Measurements from ENCODE around the gene FCAMR. TPM values are rescaled to one million over a fixed set of nuclear protein-coding genes. Genes with fewer than 3 reads are reported as not detected.
A peak's percentile ranks its signal among the peaks of the same experiment; 100 is the strongest.

The FCAMR gene
- polyA plus RNA-seq, 2 donors: 0.02 to 0.06 TPM

DNA sequence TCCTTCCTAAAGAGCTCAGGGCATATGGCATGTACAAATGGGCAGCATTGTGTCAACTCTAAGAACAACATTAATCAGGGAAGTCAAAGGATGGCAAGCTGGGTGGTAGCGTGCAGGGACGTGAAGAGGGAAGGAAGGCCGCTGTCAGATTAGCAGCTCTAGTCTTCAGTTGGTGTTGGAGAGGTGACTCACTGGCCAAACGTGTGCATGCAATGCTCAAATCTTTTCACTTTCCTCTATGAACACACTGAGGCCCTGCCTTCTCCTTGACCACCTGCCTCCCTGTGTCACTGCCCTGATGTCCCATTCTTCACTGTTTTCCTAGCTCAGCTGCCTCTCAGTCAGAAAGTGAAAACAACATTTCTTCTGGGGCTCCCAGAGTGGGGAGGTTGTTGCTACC, 18.1 kb downstream of the FCAMR start:
- H3K4me1 ChIP-seq (ENCODE audit: control insufficient read depth in 2 of 2, insufficient read depth in 2 of 2, low read length in 1 of 2): peaks cover 0 to 12% of the 10 kb centered on the region in 2 donors
- H3K27ac ChIP-seq (ENCODE audit: low read depth in 2 of 2, low read length in 1 of 2): peak overlapping the region; percentile 84 to 94
- no peak overlapping the region for H3K4me3 ChIP-seq (ENCODE audit: low read depth in 1 of 2, low read length in 2 of 2)
- no peaks in the 10 kb centered on the region for H3K9me3 ChIP-seq (ENCODE audit: control insufficient read depth in 2 of 2, insufficient read depth in 1 of 2, low read depth in 1 of 2, low read length in 1 of 2)
- H3K27me3 ChIP-seq (ENCODE audit: control insufficient read depth in 1 of 2, insufficient read depth in 2 of 2, low read length in 2 of 2): no peaks in the 10 kb centered on the region
- WGBS, 2 donors: 42 to 52% methylated on average over 4 of the region's 4 CpGs
- H3K36me3 ChIP-seq (ENCODE audit: control insufficient read depth in 2 of 2, insufficient read depth in 2 of 2, low read length in 1 of 2): no peaks in the 10 kb centered on the region

DNA sequence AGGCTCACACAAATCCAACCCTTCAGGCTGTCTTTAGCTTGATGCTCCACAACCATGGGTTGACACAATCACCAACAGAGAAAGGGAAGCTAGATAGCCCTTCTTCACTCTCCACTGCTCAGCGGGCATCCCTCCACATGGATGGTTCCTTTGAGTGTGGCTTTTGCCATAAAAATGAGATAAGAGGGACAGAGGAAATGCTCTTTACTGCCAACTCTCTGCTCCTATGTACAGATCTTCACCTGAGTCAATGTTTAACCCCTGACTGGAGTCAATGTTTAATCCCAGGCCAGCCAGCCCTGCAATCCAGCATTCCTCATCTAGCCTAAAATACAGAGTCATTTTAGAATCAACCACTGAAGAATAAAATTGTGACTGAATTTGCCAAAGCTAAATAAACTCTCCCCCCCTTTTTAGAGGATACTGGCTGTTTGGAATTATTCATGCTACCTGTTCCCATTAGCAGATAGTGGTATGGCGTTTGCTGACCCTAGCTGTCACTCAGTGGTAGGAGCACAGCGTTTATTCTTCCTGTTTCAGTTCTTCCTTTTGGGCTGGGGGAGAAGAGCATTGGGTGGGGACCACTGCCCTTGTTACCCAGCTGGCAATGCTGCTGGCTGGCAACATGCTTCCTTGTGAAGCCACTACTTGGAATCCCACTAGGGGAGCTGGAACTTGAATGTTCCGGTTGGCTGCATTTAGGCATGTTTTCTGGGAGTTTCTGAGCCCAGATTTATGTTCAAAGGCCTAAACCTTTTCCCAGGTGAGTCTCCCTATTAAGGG, 18.8 kb downstream of the FCAMR start:
- WGBS, 2 donors: 73 to 75% methylated on average over 4 of the region's 4 CpGs
- no peaks in the 10 kb centered on the region for H3K36me3 ChIP-seq (ENCODE audit: control insufficient read depth in 2 of 2, insufficient read depth in 2 of 2, low read length in 1 of 2)
- H3K4me3 ChIP-seq (ENCODE audit: low read depth in 1 of 2, low read length in 2 of 2): no peak overlapping the region
- H3K27ac ChIP-seq (ENCODE audit: low read depth in 2 of 2, low read length in 1 of 2): peak overlapping the region; percentile 53 to 94
- H3K27me3 ChIP-seq (ENCODE audit: control insufficient read depth in 1 of 2, insufficient read depth in 2 of 2, low read length in 2 of 2): no peaks in the 10 kb centered on the region
- H3K9me3 ChIP-seq (ENCODE audit: control insufficient read depth in 2 of 2, insufficient read depth in 1 of 2, low read depth in 1 of 2, low read length in 1 of 2): no peaks in the 10 kb centered on the region
- peaks cover 0 to 12% of the 10 kb centered on the region in 2 donors for H3K4me1 ChIP-seq (ENCODE audit: control insufficient read depth in 2 of 2, insufficient read depth in 2 of 2, low read length in 1 of 2)

DNA sequence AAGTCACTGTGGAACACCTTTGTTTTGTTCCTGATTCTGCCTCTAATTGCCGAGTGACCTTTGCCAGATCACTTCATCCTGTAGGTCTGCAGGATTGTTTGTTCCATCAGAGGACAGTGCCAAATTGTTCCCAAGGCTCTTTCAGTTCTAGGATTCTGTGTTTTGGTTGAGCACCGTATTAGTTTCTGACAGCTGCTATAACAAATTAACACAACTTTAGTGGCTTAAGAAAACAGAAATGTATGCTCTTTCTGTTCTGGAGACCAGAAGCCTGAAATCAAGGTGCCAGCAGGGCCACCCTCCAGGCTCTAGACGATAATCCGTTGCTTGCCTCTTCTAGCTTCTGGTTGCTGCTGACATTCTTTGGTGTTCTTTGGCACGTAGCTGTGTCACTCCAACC, 20.6 kb downstream of the FCAMR start:
- peaks cover 0 to 12% of the 10 kb centered on the region in 2 donors for H3K4me1 ChIP-seq (ENCODE audit: control insufficient read depth in 2 of 2, insufficient read depth in 2 of 2, low read length in 1 of 2)
- H3K27me3 ChIP-seq (ENCODE audit: control insufficient read depth in 1 of 2, insufficient read depth in 2 of 2, low read length in 2 of 2): no peaks in the 10 kb centered on the region
- 90 to 94% methylated on average over 5 of the region's 5 CpGs for WGBS, 2 donors

DNA sequence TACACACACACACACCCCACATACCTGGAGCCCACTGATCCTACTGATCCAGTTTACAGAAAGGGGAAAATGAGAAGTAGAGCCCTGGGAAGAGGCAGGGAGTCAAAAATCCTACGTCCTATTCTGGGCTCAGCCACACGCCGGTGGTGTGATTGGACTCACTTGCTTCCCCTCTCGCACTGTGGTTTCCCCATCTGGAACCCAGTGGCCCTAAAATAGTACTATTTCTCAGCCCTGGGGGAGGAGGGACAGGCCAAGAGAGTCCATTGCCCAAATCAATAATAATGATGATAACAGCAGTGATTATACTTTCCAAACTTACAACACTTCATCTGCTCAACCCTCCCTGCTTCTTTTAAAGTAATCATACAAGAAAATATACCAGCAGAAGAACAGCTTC, 21.1 kb downstream of the FCAMR start:
- 88 to 89% methylated on average over 4 of the region's 4 CpGs for WGBS, 2 donors
- H3K4me3 ChIP-seq (ENCODE audit: low read depth in 1 of 2, low read length in 2 of 2): no peak overlapping the region
- peaks cover 0 to 12% of the 10 kb centered on the region in 2 donors for H3K4me1 ChIP-seq (ENCODE audit: control insufficient read depth in 2 of 2, insufficient read depth in 2 of 2, low read length in 1 of 2)
- H3K9me3 ChIP-seq (ENCODE audit: control insufficient read depth in 2 of 2, insufficient read depth in 1 of 2, low read depth in 1 of 2, low read length in 1 of 2): no peaks in the 10 kb centered on the region
- no peak overlapping the region for H3K27ac ChIP-seq (ENCODE audit: low read depth in 2 of 2, low read length in 1 of 2)
- no peaks in the 10 kb centered on the region for H3K36me3 ChIP-seq (ENCODE audit: control insufficient read depth in 2 of 2, insufficient read depth in 2 of 2, low read length in 1 of 2)
- H3K27me3 ChIP-seq (ENCODE audit: control insufficient read depth in 1 of 2, insufficient read depth in 2 of 2, low read length in 2 of 2): no peaks in the 10 kb centered on the region

More for the DNA sequence above, 20.6 kb downstream of the FCAMR start:
- no peaks in the 10 kb centered on the region for H3K9me3 ChIP-seq (ENCODE audit: control insufficient read depth in 2 of 2, insufficient read depth in 1 of 2, low read depth in 1 of 2, low read length in 1 of 2)
- H3K36me3 ChIP-seq (ENCODE audit: control insufficient read depth in 2 of 2, insufficient read depth in 2 of 2, low read length in 1 of 2): no peaks in the 10 kb centered on the region
- H3K27ac ChIP-seq (ENCODE audit: low read depth in 2 of 2, low read length in 1 of 2): no peak overlapping the region
- no peak overlapping the region for H3K4me3 ChIP-seq (ENCODE audit: low read depth in 1 of 2, low read length in 2 of 2)

DNA sequence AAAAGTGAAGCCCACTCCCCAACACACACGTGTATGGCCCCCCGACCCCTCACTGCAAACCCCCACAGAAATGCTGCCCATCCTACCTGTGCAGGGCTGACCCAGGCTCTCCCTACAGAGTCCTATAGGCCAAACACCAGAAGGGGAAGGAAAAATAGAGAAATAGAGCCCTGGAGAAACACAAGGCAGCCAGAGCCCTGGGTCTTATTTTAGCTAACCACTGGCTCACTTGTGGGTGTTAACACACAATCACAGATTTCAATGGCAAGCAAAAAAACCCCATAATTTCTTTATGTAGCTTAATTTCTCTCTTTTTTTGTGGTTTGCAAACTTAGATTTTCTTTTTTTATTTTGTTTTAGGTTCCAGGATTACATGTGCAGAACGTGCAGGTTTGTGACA, 23.0 kb downstream of the FCAMR start:
- H3K27ac ChIP-seq (ENCODE audit: low read depth in 2 of 2, low read length in 1 of 2): no peak overlapping the region
- peaks cover 0 to 5% of the 10 kb centered on the region in 2 donors for H3K4me1 ChIP-seq (ENCODE audit: control insufficient read depth in 2 of 2, insufficient read depth in 2 of 2, low read length in 1 of 2)
- no peaks in the 10 kb centered on the region for H3K36me3 ChIP-seq (ENCODE audit: control insufficient read depth in 2 of 2, insufficient read depth in 2 of 2, low read length in 1 of 2)
- WGBS, 2 donors: 78% methylated on average over 3 of the region's 3 CpGs
- no peaks in the 10 kb centered on the region for H3K9me3 ChIP-seq (ENCODE audit: control insufficient read depth in 2 of 2, insufficient read depth in 1 of 2, low read depth in 1 of 2, low read length in 1 of 2)
- no peaks in the 10 kb centered on the region for H3K27me3 ChIP-seq (ENCODE audit: control insufficient read depth in 1 of 2, insufficient read depth in 2 of 2, low read length in 2 of 2)
- no peak overlapping the region for H3K4me3 ChIP-seq (ENCODE audit: low read depth in 1 of 2, low read length in 2 of 2)

DNA sequence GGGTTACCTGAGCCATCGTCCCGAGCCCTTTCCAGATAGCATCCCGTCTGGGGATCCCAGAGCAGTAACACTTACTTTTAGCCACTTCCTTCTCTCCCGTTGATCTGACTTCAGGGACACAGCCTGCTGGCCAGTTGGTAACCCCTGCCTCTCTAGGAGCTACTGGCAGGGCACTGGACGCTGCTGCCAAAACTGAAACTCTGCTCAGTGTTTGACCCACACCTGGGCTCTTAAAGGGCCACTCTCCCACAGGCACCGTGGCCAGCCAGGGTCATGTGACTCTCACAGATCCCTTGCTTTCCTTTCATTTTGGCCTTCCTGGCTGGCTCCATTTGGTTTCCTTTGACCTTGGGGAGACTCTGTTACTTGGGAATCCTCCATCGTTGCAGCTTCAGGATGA, 24.0 kb downstream of the FCAMR start, which contains the start of gene PIGR:
Gene PIGR (minus strand): TSS at position 206 of the 400 bp plus-strand sequence. CDS start 5,935 bp downstream, outside the sequence.
- Histone ChIP-seq H3K27me3 (ENCODE audit: control insufficient read depth in 1 of 2, insufficient read depth in 2 of 2, low read length in 2 of 2) (no peaks in the 10 kb centered on the region), H3K4me1 (ENCODE audit: control insufficient read depth in 2 of 2, insufficient read depth in 2 of 2, low read length in 1 of 2) (peaks cover 0 to 2% of the 10 kb centered on the region in 2 donors), H3K4me3 (ENCODE audit: low read depth in 1 of 2, low read length in 2 of 2) (no peak within 1 kb of the TSS), H3K9me3 (ENCODE audit: control insufficient read depth in 2 of 2, insufficient read depth in 1 of 2, low read depth in 1 of 2, low read length in 1 of 2) (no peaks in the 10 kb centered on the region), H3K27ac (ENCODE audit: low read depth in 2 of 2, low read length in 1 of 2) (no peak within 1 kb of the TSS), H3K36me3 (ENCODE audit: control insufficient read depth in 2 of 2, insufficient read depth in 2 of 2, low read length in 1 of 2) (no peaks in the 10 kb centered on the region)
- WGBS, 2 donors: 59 to 71% methylated on average over 7 of the region's 7 CpGs

DNA sequence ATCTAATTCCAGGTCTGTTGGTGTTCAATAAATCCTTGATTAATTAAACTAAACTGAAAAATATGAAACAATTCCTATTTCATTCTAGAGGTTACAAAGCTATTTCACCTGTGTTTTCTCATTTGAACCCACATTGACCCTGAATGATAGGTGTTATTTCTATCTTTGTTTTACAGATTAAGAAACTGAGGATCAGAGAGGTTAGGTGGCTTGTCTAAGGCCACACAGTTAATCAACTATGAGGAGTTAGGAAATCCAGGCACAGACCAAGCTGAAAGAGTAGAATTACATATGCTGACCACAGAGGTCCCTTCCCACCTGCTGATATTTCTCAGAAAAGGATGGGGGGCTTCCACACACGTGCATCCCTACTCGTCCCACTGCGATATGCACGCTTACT, 24.5 kb downstream of the FCAMR start:
- Histone ChIP-seq H3K36me3 (ENCODE audit: control insufficient read depth in 2 of 2, insufficient read depth in 2 of 2, low read length in 1 of 2) (no peaks in the 10 kb centered on the region), H3K27me3 (ENCODE audit: control insufficient read depth in 1 of 2, insufficient read depth in 2 of 2, low read length in 2 of 2) (no peaks in the 10 kb centered on the region), H3K4me3 (ENCODE audit: low read depth in 1 of 2, low read length in 2 of 2) (no peak overlapping the region), H3K9me3 (ENCODE audit: control insufficient read depth in 2 of 2, insufficient read depth in 1 of 2, low read depth in 1 of 2, low read length in 1 of 2) (no peaks in the 10 kb centered on the region), H3K27ac (ENCODE audit: low read depth in 2 of 2, low read length in 1 of 2) (no peak overlapping the region), H3K4me1 (ENCODE audit: control insufficient read depth in 2 of 2, insufficient read depth in 2 of 2, low read length in 1 of 2) (peaks cover 0 to 2% of the 10 kb centered on the region in 2 donors)
- WGBS, 2 donors: 91 to 92% methylated on average over 4 of the region's 4 CpGs

DNA sequence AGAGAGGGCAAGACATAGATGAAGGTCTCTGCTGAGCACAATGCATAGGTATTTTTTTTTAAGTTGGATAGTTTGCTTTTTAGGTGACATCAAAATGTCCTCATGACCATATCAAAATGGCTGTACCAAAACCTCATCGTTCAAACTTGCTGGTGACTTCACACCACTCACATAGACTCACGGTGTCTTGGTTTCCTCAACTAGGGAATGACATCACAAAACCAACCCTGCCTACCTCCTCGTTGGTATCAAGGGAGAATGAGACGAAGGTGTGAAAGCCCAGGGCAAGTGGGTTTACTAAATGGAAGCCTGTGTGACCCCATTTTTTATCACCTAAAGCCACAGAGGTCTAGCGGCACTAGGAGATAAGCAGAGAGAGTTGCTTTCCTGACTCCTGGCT, 25.6 kb downstream of the FCAMR start:
- no peak overlapping the region for H3K4me3 ChIP-seq (ENCODE audit: low read depth in 1 of 2, low read length in 2 of 2)
- H3K27me3 ChIP-seq (ENCODE audit: control insufficient read depth in 1 of 2, insufficient read depth in 2 of 2, low read length in 2 of 2): no peaks in the 10 kb centered on the region
- H3K9me3 ChIP-seq (ENCODE audit: control insufficient read depth in 2 of 2, insufficient read depth in 1 of 2, low read depth in 1 of 2, low read length in 1 of 2): no peaks in the 10 kb centered on the region
- 67 to 69% methylated on average over 5 of the region's 5 CpGs for WGBS, 2 donors
- H3K27ac ChIP-seq (ENCODE audit: low read depth in 2 of 2, low read length in 1 of 2): no peak overlapping the region
- H3K36me3 ChIP-seq (ENCODE audit: control insufficient read depth in 2 of 2, insufficient read depth in 2 of 2, low read length in 1 of 2): no peaks in the 10 kb centered on the region
- peaks cover 0 to 2% of the 10 kb centered on the region in 2 donors for H3K4me1 ChIP-seq (ENCODE audit: control insufficient read depth in 2 of 2, insufficient read depth in 2 of 2, low read length in 1 of 2)

DNA sequence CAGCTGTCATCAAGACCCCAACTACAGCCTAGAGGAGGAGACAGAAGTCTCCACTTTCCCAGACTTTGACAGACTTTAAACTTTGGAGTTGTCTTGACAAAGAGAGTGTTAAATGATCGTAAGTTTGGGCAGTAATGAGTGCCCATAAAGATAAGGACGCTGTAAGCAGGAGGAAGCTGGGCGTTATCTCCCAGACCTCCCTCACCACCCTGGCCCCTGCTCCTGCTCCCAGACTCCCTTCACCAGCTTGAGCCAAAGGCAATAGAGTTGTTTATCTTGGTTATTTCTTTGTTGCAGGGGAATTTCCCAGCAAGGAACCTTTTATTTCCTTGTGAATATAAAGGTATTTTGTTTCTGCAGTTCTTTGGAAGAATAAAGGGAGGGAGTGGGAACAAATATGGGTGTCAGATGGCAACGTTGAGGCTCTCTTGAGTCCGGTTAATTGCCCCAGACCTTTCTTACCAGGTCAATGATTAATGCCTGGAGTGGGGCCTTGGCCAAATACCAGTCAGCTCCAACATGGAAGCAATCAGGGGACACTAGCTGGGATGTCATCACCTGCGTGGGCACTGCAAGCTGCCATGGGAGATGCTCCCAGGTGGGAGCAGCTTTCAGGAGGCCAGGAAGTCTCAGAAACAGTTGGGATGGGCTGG, 28.4 kb downstream of the FCAMR start:
- Histone ChIP-seq H3K4me3 (ENCODE audit: low read depth in 1 of 2, low read length in 2 of 2) (no peak overlapping the region), H3K27ac (ENCODE audit: low read depth in 2 of 2, low read length in 1 of 2) (no peak overlapping the region), H3K36me3 (ENCODE audit: control insufficient read depth in 2 of 2, insufficient read depth in 2 of 2, low read length in 1 of 2) (no peaks in the 10 kb centered on the region), H3K27me3 (ENCODE audit: control insufficient read depth in 1 of 2, insufficient read depth in 2 of 2, low read length in 2 of 2) (no peaks in the 10 kb centered on the region), H3K4me1 (ENCODE audit: control insufficient read depth in 2 of 2, insufficient read depth in 2 of 2, low read length in 1 of 2) (peaks cover 0 to 2% of the 10 kb centered on the region in 2 donors), H3K9me3 (ENCODE audit: control insufficient read depth in 2 of 2, insufficient read depth in 1 of 2, low read depth in 1 of 2, low read length in 1 of 2) (no peaks in the 10 kb centered on the region)
- 32 to 59% methylated on average over 6 of the region's 6 CpGs for WGBS, 2 donors
